ENCODE measurements around the gene MOCS3.

MOCS3 gene

GRCh38 chr20:50957798-50958614 is 612 bp upstream of the MOCS3 start, which contains the start of gene DPM1:
DPM1 (minus strand) TSS chr20:50958532; CDS start chr20:50958523, 9 bp downstream.
- peak; percentile 70 for DNase-seq
- peaks cover 22% of the 10 kb centered on the region for H3K79me1 ChIP-seq (replicated peaks; ENCODE audit: low read length, poor library complexity, severe bottlenecking)
- peak within 1 kb of the TSS; percentile 83 for H2AFZ ChIP-seq (ENCODE audit: low read depth, low read length)
- H4K8ac ChIP-seq (ENCODE audit: low read length) = peak within 1 kb of the TSS; percentile 96
- peak within 1 kb of the TSS; percentile 89 to 96 for H3K4ac ChIP-seq (ENCODE audit: low read depth in 1 of 2, low read length in 2 of 2)
- H3K23ac ChIP-seq (ENCODE audit: low read length in 2 of 2) = peak within 1 kb of the TSS; percentile 85 to 99
- peaks cover 0 to 50% of the 10 kb centered on the region in 2 experiments for H3K36me3 ChIP-seq (ENCODE audit: control insufficient read depth in 1 of 2, insufficient read depth in 2 of 2, low read depth in 1 of 2, low read length in 2 of 2)
- H3K18ac ChIP-seq (ENCODE audit: low read depth in 1 of 2, low read length in 2 of 2) = peak within 1 kb of the TSS; percentile 67 to 92
- H3K27ac ChIP-seq (ENCODE audit: low read length, poor library complexity, severe bottlenecking) = peak within 1 kb of the TSS; percentile 70
- peak within 1 kb of the TSS; percentile 95 to 97 for H3K4me3 ChIP-seq (ENCODE audit: insufficient read depth in 1 of 2, low read depth in 1 of 2, low read length in 2 of 2)
- H3K14ac ChIP-seq (ENCODE audit: low read length in 2 of 2) = peak within 1 kb of the TSS in 1 of 2 experiments; percentile 83
- under 1% methylated on average over 44 of the region's 52 CpGs for WGBS
- H2BK120ac ChIP-seq (ENCODE audit: low read depth, low read length) = no peak within 1 kb of the TSS
- H2BK15ac ChIP-seq (ENCODE audit: low read depth, poor library complexity, severe bottlenecking) = peak within 1 kb of the TSS; percentile 64
- peak within 1 kb of the TSS; percentile 73 for H4K91ac ChIP-seq (ENCODE audit: low read length)
- no peak within 1 kb of the TSS for H2AK5ac ChIP-seq (ENCODE audit: low read length, severe bottlenecking)
- H3K9ac ChIP-seq (ENCODE audit: low read length) = peak within 1 kb of the TSS; percentile 97
- H3K27me3 ChIP-seq (ENCODE audit: control insufficient read depth in 1 of 2, insufficient read depth in 1 of 2, low read length in 2 of 2) = no peaks in the 10 kb centered on the region
- peak within 1 kb of the TSS; percentile 53 for H2BK5ac ChIP-seq (ENCODE audit: low read depth, low read length, poor library complexity, severe bottlenecking)
- H3K9me3 ChIP-seq (ENCODE audit: control insufficient read depth, low read length) = peaks cover 6% of the 10 kb centered on the region
- peaks cover 17% of the 10 kb centered on the region for H3K4me1 ChIP-seq (ENCODE audit: control insufficient read depth, insufficient read depth, low read depth, low read length)
- H2BK12ac ChIP-seq (ENCODE audit: low read length in 2 of 2) = no peak within 1 kb of the TSS
- peak within 1 kb of the TSS; percentile 98 for H3K4me2 ChIP-seq (ENCODE audit: low read length, poor library complexity, severe bottlenecking)

- Histone ChIP-seq H3K14ac (ENCODE audit: low read length in 2 of 2) (no peak overlapping the region), H3K18ac (ENCODE audit: low read depth in 1 of 2, low read length in 2 of 2) (no peak overlapping the region), H2BK5ac (ENCODE audit: low read depth, low read length, poor library complexity, severe bottlenecking) (no peak overlapping the region), H3K9ac (ENCODE audit: low read length) (peak overlapping the region; percentile 97), H3K4me3 (ENCODE audit: insufficient read depth in 1 of 2, low read depth in 1 of 2, low read length in 2 of 2) (peak overlapping the region; percentile 95 to 97), H3K27ac (ENCODE audit: low read length, poor library complexity, severe bottlenecking) (no peak overlapping the region), H3K23ac (ENCODE audit: low read length in 2 of 2) (no peak overlapping the region), H2BK120ac (ENCODE audit: low read depth, low read length) (no peak overlapping the region), H3K79me1 (replicated peaks; ENCODE audit: low read length, poor library complexity, severe bottlenecking) (peaks cover 21% of the 10 kb centered on the region), H3K9me3 (ENCODE audit: control insufficient read depth, low read length) (peaks cover 6% of the 10 kb centered on the region), H2BK15ac (ENCODE audit: low read depth, poor library complexity, severe bottlenecking) (no peak overlapping the region), H4K8ac (ENCODE audit: low read length) (no peak overlapping the region), H3K36me3 (ENCODE audit: control insufficient read depth in 1 of 2, insufficient read depth in 2 of 2, low read depth in 1 of 2, low read length in 2 of 2) (peaks cover 0 to 34% of the 10 kb centered on the region in 2 experiments), H2AFZ (ENCODE audit: low read depth, low read length) (no peak overlapping the region), H3K27me3 (ENCODE audit: control insufficient read depth in 1 of 2, insufficient read depth in 1 of 2, low read length in 2 of 2) (no peaks in the 10 kb centered on the region), H4K91ac (ENCODE audit: low read length) (no peak overlapping the region), H3K4me1 (ENCODE audit: control insufficient read depth, insufficient read depth, low read depth, low read length) (peaks cover 17% of the 10 kb centered on the region), H2AK5ac (ENCODE audit: low read length, severe bottlenecking) (no peak overlapping the region), H2BK12ac (ENCODE audit: low read length in 2 of 2) (no peak overlapping the region), H3K4ac (ENCODE audit: low read depth in 1 of 2, low read length in 2 of 2) (no peak overlapping the region), H3K4me2 (ENCODE audit: low read length, poor library complexity, severe bottlenecking) (peak overlapping the region; percentile 98)
- WGBS = 84% methylated on average over 25 of the region's 25 CpGs
- no peak for DNase-seq
Observed at GRCh38 chr20:50959543-50960126, 1.0 kb downstream of the MOCS3 start.

DNA sequence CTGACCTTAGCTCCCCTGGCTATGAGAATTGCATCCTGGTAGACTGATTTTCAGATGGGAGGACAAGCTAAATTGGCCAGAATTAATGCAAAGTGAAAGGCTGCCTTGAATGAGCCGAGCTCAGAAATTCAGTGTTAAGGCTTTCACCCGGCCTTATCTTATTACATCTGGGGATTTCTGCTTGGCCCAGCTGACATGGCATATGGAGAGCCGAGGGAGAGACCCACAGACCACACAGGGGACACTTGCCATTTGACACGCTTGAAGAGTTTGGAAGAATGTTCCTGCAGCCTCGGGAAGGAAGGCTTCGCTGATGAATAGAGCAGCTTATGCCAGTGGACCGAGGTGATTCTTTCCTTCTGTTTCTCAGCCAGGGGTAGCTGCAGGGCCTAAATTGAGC is 9.0 kb downstream of the MOCS3 start:
- Histone ChIP-seq H3K27me3 (ENCODE audit: control insufficient read depth in 1 of 2, insufficient read depth in 1 of 2, low read length in 2 of 2) (peaks cover 0 to 16% of the 10 kb centered on the region in 2 experiments), H2BK5ac (ENCODE audit: low read depth, low read length, poor library complexity, severe bottlenecking) (no peak overlapping the region), H3K4me3 (ENCODE audit: insufficient read depth in 1 of 2, low read depth in 1 of 2, low read length in 2 of 2) (no peak overlapping the region), H3K18ac (ENCODE audit: low read depth in 1 of 2, low read length in 2 of 2) (no peak overlapping the region), H4K8ac (ENCODE audit: low read length) (no peak overlapping the region), H3K4me2 (ENCODE audit: low read length, poor library complexity, severe bottlenecking) (peak overlapping the region; percentile 7), H3K23ac (ENCODE audit: low read length in 2 of 2) (no peak overlapping the region), H2AK5ac (ENCODE audit: low read length, severe bottlenecking) (no peak overlapping the region), H3K79me1 (replicated peaks; ENCODE audit: low read length, poor library complexity, severe bottlenecking) (no peaks in the 10 kb centered on the region), H3K14ac (ENCODE audit: low read length in 2 of 2) (no peak overlapping the region), H3K36me3 (ENCODE audit: control insufficient read depth in 1 of 2, insufficient read depth in 2 of 2, low read depth in 1 of 2, low read length in 2 of 2) (peaks cover 0 to 3% of the 10 kb centered on the region in 2 experiments), H3K9me3 (ENCODE audit: control insufficient read depth, low read length) (no peaks in the 10 kb centered on the region), H2BK12ac (ENCODE audit: low read length in 2 of 2) (no peak overlapping the region), H3K4ac (ENCODE audit: low read depth in 1 of 2, low read length in 2 of 2) (no peak overlapping the region), H2BK120ac (ENCODE audit: low read depth, low read length) (no peak overlapping the region), H2AFZ (ENCODE audit: low read depth, low read length) (no peak overlapping the region), H2BK15ac (ENCODE audit: low read depth, poor library complexity, severe bottlenecking) (no peak overlapping the region), H3K9ac (ENCODE audit: low read length) (no peak overlapping the region), H4K91ac (ENCODE audit: low read length) (no peak overlapping the region), H3K4me1 (ENCODE audit: control insufficient read depth, insufficient read depth, low read depth, low read length) (peaks cover 11% of the 10 kb centered on the region), H3K27ac (ENCODE audit: low read length, poor library complexity, severe bottlenecking) (peak overlapping the region; percentile 29)
- DNase-seq = no peak
- 42% methylated on average over 7 of the region's 7 CpGs for WGBS

DNA sequence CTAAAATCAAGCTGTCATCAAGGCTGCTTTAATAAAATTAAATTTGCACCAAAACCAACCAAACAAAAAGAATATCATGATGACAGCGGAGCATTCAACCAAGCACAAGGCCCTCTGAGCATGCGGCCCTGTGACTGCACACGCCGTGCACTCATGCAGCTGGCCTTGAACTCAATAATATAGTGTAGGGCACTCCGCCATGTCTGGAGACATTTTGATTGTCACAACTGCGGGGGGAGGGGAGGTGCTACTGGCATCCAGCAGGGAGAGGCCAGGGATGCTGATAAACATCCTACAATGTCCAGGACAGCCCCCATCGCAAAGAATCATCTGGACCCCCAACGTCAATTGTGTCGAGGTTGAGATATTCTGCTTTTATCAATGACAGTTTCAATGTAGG is 9.7 kb downstream of the MOCS3 start:
- Histone ChIP-seq H3K27ac (ENCODE audit: low read length, poor library complexity, severe bottlenecking) (no peak overlapping the region), H3K36me3 (ENCODE audit: control insufficient read depth in 1 of 2, insufficient read depth in 2 of 2, low read depth in 1 of 2, low read length in 2 of 2) (no peaks in the 10 kb centered on the region), H3K9ac (ENCODE audit: low read length) (no peak overlapping the region), H2BK5ac (ENCODE audit: low read depth, low read length, poor library complexity, severe bottlenecking) (no peak overlapping the region), H2BK120ac (ENCODE audit: low read depth, low read length) (no peak overlapping the region), H4K8ac (ENCODE audit: low read length) (no peak overlapping the region), H3K27me3 (ENCODE audit: control insufficient read depth in 1 of 2, insufficient read depth in 1 of 2, low read length in 2 of 2) (peaks cover 0 to 16% of the 10 kb centered on the region in 2 experiments), H2AK5ac (ENCODE audit: low read length, severe bottlenecking) (no peak overlapping the region), H2AFZ (ENCODE audit: low read depth, low read length) (no peak overlapping the region), H3K18ac (ENCODE audit: low read depth in 1 of 2, low read length in 2 of 2) (no peak overlapping the region), H3K4ac (ENCODE audit: low read depth in 1 of 2, low read length in 2 of 2) (no peak overlapping the region), H2BK15ac (ENCODE audit: low read depth, poor library complexity, severe bottlenecking) (no peak overlapping the region), H2BK12ac (ENCODE audit: low read length in 2 of 2) (no peak overlapping the region), H3K79me1 (replicated peaks; ENCODE audit: low read length, poor library complexity, severe bottlenecking) (no peaks in the 10 kb centered on the region), H3K4me3 (ENCODE audit: insufficient read depth in 1 of 2, low read depth in 1 of 2, low read length in 2 of 2) (no peak overlapping the region), H3K14ac (ENCODE audit: low read length in 2 of 2) (no peak overlapping the region), H3K9me3 (ENCODE audit: control insufficient read depth, low read length) (no peaks in the 10 kb centered on the region), H3K4me1 (ENCODE audit: control insufficient read depth, insufficient read depth, low read depth, low read length) (peaks cover 11% of the 10 kb centered on the region), H3K4me2 (ENCODE audit: low read length, poor library complexity, severe bottlenecking) (no peak overlapping the region), H3K23ac (ENCODE audit: low read length in 2 of 2) (no peak overlapping the region), H4K91ac (ENCODE audit: low read length) (no peak overlapping the region)
- DNase-seq = no peak
- WGBS = 80% methylated on average over 9 of the region's 9 CpGs

Measured in mesenchymal stem cell (in vitro differentiated cells and primary cell).